Calu3 (cell line): ENCODE results near the gene RTEL1. TPM values are rescaled to one million over a fixed set of nuclear protein-coding genes. Genes with fewer than 3 reads are reported as not detected.

ENCODE experiments used
- BruUV-seq: library from RNA; stranded (reverse); fragments of 400-500 nt; replicated peaks from 2 replicates; lab custom pipeline; 2021; lab: Mats Ljungman, UMichigan
- CTCF ChIA-PET: fragments of 300-600 bp; sonication (Branson Sonifier 250); formaldehyde crosslinking; loops from one replicate; lab custom pipeline; 2022; ENCODE audit warnings: antibody characterized with exemption; lab: Charles Lee
- DNase-seq: peaks from one replicate; pipeline ENCODE4 v3.0.0; 2022
- H3K27ac Mint-ChIP-seq: one replicate; pipeline ENCODE4 v1.8.0; 2022; ENCODE audit warnings: mixed read lengths; ENCODE audit not compliant: unreplicated experiment
- H3K27me3 Mint-ChIP-seq: one replicate; pipeline ENCODE4 v1.8.0; 2022; ENCODE audit warnings: mixed read lengths; ENCODE audit not compliant: unreplicated experiment
- H3K36me3 Mint-ChIP-seq: one replicate; pipeline ENCODE4 v1.8.0; 2022; ENCODE audit warnings: mild to moderate bottlenecking, moderate library complexity, mixed read lengths; ENCODE audit not compliant: insufficient read depth, unreplicated experiment
- H3K4me1 Mint-ChIP-seq: one replicate; pipeline ENCODE4 v1.8.0; 2022; ENCODE audit warnings: mild to moderate bottlenecking, low read depth, mixed read lengths; ENCODE audit not compliant: unreplicated experiment
- H3K4me3 Mint-ChIP-seq: one replicate; pipeline ENCODE4 v1.8.0; 2022; ENCODE audit warnings: mild to moderate bottlenecking, low read depth, moderate library complexity, mixed read lengths; ENCODE audit not compliant: unreplicated experiment
- H3K9me3 Mint-ChIP-seq: one replicate; pipeline ENCODE4 v1.8.0; 2022; ENCODE audit warnings: low read depth, mixed read lengths; ENCODE audit not compliant: unreplicated experiment
- intact Hi-C: fragments of 100-400 bp; cut with micrococcal nuclease; formaldehyde crosslinking; loops from one replicate; pipeline ENCODE4 v1.10.0; 2022; ENCODE audit not compliant: unreplicated experiment
- total RNA-seq: library from RNA; stranded (reverse); gene quantifications from 2 replicates; pipeline ENCODE4 v1.2.3, GENCODE V29; 2022
- TF ChIP-seq, protein P1 (sequence below): fragments of 200-600 bp; IDR thresholded peaks from one replicate; pipeline ENCODE4 v1.8.0; 2022; ENCODE audit warnings: antibody characterized with exemption; ENCODE audit not compliant: unreplicated experiment

The RTEL1 gene
- total RNA-seq, 1 experiment from 2014 or later: 39.1 TPM

GRCh38 chr20:63686492-63687321 lies 28.6 kb downstream of the RTEL1 start:
- intact Hi-C loops: no loop called here
- CTCF ChIA-PET: interaction anchor here (0.6 to 1.2 kb wide), 4 partner anchors 12 to 148 kb away, joined by 3 to 9 read pairs (median 4); no protein-coding TSS in a partner anchor
- TSS peak; percentile 17 for BruUV-seq
- H3K4me1 Mint-ChIP-seq: peaks cover 60% of the 10 kb centered on the region
- H3K27me3 Mint-ChIP-seq: no peaks in the 10 kb centered on the region
- peak overlapping the region; percentile 83 for H3K27ac Mint-ChIP-seq
- TF ChIP-seq, protein P1, sequence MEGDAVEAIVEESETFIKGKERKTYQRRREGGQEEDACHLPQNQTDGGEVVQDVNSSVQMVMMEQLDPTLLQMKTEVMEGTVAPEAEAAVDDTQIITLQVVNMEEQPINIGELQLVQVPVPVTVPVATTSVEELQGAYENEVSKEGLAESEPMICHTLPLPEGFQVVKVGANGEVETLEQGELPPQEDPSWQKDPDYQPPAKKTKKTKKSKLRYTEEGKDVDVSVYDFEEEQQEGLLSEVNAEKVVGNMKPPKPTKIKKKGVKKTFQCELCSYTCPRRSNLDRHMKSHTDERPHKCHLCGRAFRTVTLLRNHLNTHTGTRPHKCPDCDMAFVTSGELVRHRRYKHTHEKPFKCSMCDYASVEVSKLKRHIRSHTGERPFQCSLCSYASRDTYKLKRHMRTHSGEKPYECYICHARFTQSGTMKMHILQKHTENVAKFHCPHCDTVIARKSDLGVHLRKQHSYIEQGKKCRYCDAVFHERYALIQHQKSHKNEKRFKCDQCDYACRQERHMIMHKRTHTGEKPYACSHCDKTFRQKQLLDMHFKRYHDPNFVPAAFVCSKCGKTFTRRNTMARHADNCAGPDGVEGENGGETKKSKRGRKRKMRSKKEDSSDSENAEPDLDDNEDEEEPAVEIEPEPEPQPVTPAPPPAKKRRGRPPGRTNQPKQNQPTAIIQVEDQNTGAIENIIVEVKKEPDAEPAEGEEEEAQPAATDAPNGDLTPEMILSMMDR: no peak
- peaks cover 98% of the 10 kb centered on the region for H3K36me3 Mint-ChIP-seq
- peak overlapping the region; percentile 47 for H3K4me3 Mint-ChIP-seq
- H3K9me3 Mint-ChIP-seq: no peaks in the 10 kb centered on the region
- peak; percentile 70 for DNase-seq

DNA sequence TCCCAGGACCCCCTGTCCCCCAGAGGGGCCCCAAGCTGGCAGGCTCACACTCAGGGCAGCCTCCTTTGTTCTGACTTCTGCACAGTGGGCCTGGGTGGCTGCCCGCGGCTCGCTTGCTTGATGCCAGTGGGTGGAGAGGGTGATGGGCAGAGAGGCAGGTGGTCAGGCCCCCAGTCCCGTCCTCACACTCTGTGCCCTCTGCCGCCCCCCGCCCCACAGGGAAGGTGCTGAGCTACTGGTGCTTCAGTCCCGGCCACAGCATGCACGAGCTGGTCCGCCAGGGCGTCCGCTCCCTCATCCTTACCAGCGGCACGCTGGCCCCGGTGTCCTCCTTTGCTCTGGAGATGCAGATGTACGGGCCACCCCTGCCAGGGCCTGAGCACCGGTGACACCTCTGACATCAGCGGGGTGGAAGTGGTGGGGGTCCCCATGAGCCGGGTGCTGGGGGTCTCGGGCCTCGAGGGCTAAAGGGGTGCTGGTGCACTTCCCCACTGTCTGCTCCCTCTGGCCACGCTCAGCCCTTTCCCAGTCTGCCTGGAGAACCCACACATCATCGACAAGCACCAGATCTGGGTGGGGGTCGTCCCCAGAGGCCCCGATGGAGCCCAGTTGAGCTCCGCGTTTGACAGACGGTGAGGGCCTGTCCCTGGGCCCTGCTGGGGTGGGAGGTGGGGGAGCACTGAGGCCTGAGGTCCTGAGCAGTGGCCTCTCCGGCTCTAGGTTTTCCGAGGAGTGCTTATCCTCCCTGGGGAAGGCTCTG lies 29.5 kb downstream of the RTEL1 start:
- Mint-ChIP-seq H3K9me3 (no peaks in the 10 kb centered on the region), H3K4me3 (no peak overlapping the region), H3K36me3 (peaks cover 98% of the 10 kb centered on the region), H3K4me1 (peaks cover 59% of the 10 kb centered on the region), H3K27me3 (no peaks in the 10 kb centered on the region), H3K27ac (peak overlapping the region; percentile 83)
- DNase-seq: no peak
- TF ChIP-seq, protein P1: no peak
- CTCF ChIA-PET: interaction anchor here (0.6 to 1.8 kb wide), 5 partner anchors 11 to 150 kb away, joined by 3 to 9 read pairs (median 4); partner anchors contain the start of gene PTK6
- intact Hi-C loops: no loop called here
- BruUV-seq: no TSS peak

DNA sequence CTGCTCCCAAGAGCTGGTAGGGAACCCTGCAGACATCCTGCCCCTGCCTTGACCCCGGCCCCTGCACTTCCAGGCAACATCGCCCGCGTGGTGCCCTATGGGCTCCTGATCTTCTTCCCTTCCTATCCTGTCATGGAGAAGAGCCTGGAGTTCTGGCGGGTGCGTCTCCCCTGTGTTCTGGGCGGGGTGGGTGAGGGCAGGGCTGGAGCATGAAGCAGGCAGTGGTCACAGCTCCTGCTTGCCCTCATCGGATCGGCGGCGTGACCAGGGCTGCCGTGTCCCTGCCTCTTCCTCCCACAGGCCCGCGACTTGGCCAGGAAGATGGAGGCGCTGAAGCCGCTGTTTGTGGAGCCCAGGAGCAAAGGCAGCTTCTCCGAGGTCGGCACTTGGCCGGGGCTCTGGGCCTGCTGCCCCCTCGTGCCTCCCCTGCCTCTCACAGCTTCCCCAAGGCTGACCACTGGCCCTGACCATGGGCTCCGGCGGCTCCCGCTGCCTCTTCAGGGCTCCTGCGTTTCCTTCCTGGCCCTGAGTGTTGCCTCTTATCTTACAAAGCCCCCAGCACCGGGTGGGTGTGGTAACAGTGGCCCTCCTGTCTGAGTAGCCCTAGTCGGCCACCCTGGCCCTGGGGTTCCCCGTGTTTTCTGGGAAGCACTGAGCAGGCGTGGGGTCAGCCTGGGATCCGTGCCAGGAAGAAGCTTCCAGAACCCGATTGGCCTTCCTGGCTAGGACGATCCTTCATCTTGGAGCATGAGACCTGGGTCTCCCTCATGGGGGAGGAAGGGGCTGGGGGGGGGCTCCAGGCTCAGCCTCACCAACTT lies 30.3 kb downstream of the RTEL1 start:
- CTCF ChIA-PET: interaction anchor here (0.5 to 1.8 kb wide), 2 partner anchors 31 to 151 kb away, joined by 4 to 6 read pairs; partner anchors contain the start of gene PTK6
- H3K27ac Mint-ChIP-seq: peak overlapping the region; percentile 83
- no peaks in the 10 kb centered on the region for H3K27me3 Mint-ChIP-seq
- peaks cover 100% of the 10 kb centered on the region for H3K36me3 Mint-ChIP-seq
- H3K4me1 Mint-ChIP-seq: peaks cover 51% of the 10 kb centered on the region
- BruUV-seq: no TSS peak
- no peaks in the 10 kb centered on the region for H3K9me3 Mint-ChIP-seq
- no peak overlapping the region for H3K4me3 Mint-ChIP-seq
- no peak for DNase-seq
- TF ChIP-seq, protein P1: no peak
- intact Hi-C loops: no loop called here
